Stimulated activated CD4-positive, alpha-beta T cell treated with anti-CD3 and anti-CD28 coated beads, Interleukin-1b, Interleukin-23, amount 100 ng/mL, for 4 hours (primary cell): ENCODE measurements around the gene SLC12A2.

ENCODE experiments used
- DNase-seq, 2 donors: peaks; one replicate each; pipeline ENCODE4 v3.0.0-alpha.2; 2020; ENCODE audit warnings: low read depth in 2 of 2

The SLC12A2 gene

GRCh38 chr5:128097224-128097623, 13.7 kb downstream of the SLC12A2 start:
- DNase-seq = no peak

DNA sequence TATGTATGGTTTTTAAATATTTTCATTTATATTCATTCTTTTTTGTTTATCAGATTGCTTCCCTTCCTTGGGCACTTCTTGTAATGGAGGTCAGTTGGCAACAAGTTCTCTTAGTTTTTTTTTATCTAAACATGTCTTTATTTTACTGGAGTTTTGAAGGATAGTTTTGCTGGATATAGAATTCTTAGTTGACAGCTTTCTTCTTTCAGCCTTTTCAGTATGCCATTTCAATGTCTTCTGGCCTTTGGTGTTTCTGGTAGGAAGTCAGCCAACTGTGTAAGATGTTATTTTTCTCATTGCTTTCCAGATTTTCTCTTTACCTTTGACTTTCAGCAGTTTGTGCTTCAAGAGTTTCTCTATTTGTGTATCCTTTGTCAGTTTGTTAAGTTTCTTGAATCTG, 14.2 kb downstream of the SLC12A2 start:
- no peak for DNase-seq

DNA sequence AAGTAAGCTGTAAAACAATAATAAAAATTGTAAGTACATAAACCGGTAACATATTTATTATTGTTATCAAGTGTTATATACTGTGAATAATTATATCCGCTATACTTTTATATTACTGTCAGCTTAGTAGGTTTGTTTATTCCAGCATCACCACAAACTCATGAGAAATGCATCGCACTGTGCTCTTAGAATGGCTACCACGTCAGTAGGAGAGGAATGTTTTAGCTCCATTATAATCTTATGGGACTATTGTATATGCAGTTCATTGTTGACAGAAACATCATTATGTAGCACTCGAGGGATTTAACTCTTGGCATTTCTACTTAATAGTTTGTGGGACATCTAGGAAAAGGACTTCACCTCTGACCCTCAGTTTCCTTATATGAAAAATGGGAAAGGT, 16.4 kb downstream of the SLC12A2 start:
- DNase-seq = no peak

- no peak for DNase-seq
Measured at GRCh38 chr5:128100860-128101557, 17.4 kb downstream of the SLC12A2 start.

- no peak for DNase-seq
Measured at GRCh38 chr5:128101676-128102075, 18.1 kb downstream of the SLC12A2 start.

- no peak for DNase-seq
Measured at GRCh38 chr5:128105203-128105602, 21.6 kb downstream of the SLC12A2 start.

GRCh38 chr5:128109138-128109537, 25.6 kb downstream of the SLC12A2 start:
- no peak for DNase-seq

GRCh38 chr5:128109766-128110165, 26.2 kb downstream of the SLC12A2 start:
- no peak for DNase-seq

GRCh38 chr5:128111818-128112448, 28.4 kb downstream of the SLC12A2 start:
- DNase-seq = no peak

GRCh38 chr5:128116445-128116844, 32.9 kb downstream of the SLC12A2 start:
- DNase-seq = no peak

GRCh38 chr5:128118214-128118613, 34.6 kb downstream of the SLC12A2 start:
- no peak for DNase-seq

GRCh38 chr5:128121651-128122050, 38.1 kb downstream of the SLC12A2 start:
- DNase-seq = no peak

GRCh38 chr5:128123936-128124335, 40.4 kb downstream of the SLC12A2 start:
- DNase-seq = no peak

GRCh38 chr5:128126241-128126640, 42.7 kb downstream of the SLC12A2 start:
- no peak for DNase-seq

DNA sequence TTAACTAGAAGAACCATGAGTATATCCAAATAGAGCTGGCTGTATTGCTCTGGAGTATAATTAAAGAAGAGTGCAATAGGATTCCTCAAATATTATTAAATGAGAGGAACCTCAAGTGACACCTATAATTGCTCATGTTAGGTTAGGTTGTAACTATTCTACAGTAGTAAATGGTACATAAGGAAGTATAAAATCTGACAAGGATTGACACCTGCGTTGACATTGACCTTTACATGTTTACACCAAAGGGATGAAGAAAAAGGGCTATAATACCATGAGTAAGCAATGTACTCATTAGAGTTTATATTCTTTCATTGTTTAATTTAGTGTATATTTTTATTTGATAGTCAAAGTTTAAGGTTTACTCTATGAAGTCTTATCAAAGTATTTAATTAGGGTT, 48.9 kb downstream of the SLC12A2 start:
- no peak for DNase-seq

GRCh38 chr5:128135286-128135685, 51.7 kb downstream of the SLC12A2 start:
- DNase-seq = no peak

GRCh38 chr5:128143911-128144310, 60.3 kb downstream of the SLC12A2 start:
- DNase-seq = no peak

GRCh38 chr5:128144491-128144890, 60.9 kb downstream of the SLC12A2 start:
- no peak for DNase-seq

- DNase-seq = no peak
Measured at GRCh38 chr5:128146671-128147070, 63.1 kb downstream of the SLC12A2 start.

GRCh38 chr5:128154943-128155342, 71.4 kb downstream of the SLC12A2 start:
- DNase-seq = no peak

DNA sequence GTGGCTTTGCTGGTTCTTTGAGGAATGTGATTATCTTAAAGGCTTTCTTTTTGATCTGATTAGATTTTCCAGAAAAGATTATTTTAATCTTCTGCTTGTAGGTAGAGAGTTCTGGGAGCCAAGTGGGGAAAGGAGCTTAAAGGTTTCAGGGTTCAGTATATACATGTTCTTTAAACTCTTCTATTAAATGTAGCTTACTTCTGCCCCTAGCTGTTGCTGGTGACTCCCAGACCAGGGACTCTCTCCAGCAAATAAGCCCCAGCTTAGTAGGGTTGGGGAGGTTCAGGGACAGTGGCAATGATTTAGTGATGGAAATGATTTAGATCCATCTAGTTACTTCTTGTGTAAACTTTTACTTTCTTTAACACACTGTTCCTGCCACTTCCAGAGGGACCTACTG, 72.2 kb downstream of the SLC12A2 start:
- DNase-seq = no peak

- DNase-seq = no peak
Measured at GRCh38 chr5:128156521-128156920, 73.0 kb downstream of the SLC12A2 start.

GRCh38 chr5:128158342-128158741, 74.8 kb downstream of the SLC12A2 start:
- DNase-seq = no peak

- DNase-seq = no peak
Measured at GRCh38 chr5:128163991-128164390, 80.4 kb downstream of the SLC12A2 start.
